IMR-90 (cell line): Measurements from ENCODE around the gene ABCB6. TPM values are rescaled to one million over a fixed set of nuclear protein-coding genes. Genes with fewer than 3 reads are reported as not detected.

ENCODE experiments used
- ATAC-seq: fragments of 200-7000 bp; cut with Tn5 transposase; 2 replicates; pipeline ENCODE4 v1.9.1; 2020; ENCODE audit warnings: low read depth, mild to moderate bottlenecking, moderate library complexity
- BruUV-seq: library from RNA; stranded (reverse); fragments of 400-500 nt; replicated peaks from 2 replicates; lab custom pipeline; 2021; lab: Mats Ljungman, UMichigan
- CTCF ChIA-PET: fragments of 300-600 bp; formaldehyde crosslinking; extraction: SDS; loops from one replicate; lab custom pipeline; 2021; ENCODE audit warnings: antibody characterized with exemption; lab: Yijun Ruan, JAX
- POLR2A ChIA-PET: fragments of 300-600 bp; sonication (Branson Sonifier 250); formaldehyde crosslinking; loops from one replicate; lab custom pipeline; 2022; ENCODE audit warnings: antibody characterized with exemption; ENCODE audit not compliant: unreplicated experiment; lab: Charles Lee
- DNase-seq: peaks from one replicate; pipeline ENCODE4 v3.0.0; 2013
- H2AFZ ChIP-seq: replicated peaks from 2 replicates; pipeline ENCODE3; 2013; ENCODE audit warnings: low read length, mild to moderate bottlenecking; ENCODE audit not compliant: poor library complexity
- H2AK5ac ChIP-seq: 2 replicates; pipeline ENCODE4 v1.6.1; 2013; ENCODE audit warnings: low read depth, low read length, inconsistent platforms
- H2AK9ac ChIP-seq: replicated peaks from 2 replicates; pipeline ENCODE3; 2013; ENCODE audit warnings: mild to moderate bottlenecking, low read depth, low read length, moderate library complexity; ENCODE audit not compliant: poor library complexity
- H2BK120ac ChIP-seq: 2 replicates; pipeline ENCODE4 v1.6.1; 2013; ENCODE audit warnings: low read depth, low read length, inconsistent platforms
- H2BK15ac ChIP-seq: 3 replicates; pipeline ENCODE4 v1.6.1; 2013; ENCODE audit warnings: low read depth, low read length, inconsistent platforms
- H2BK20ac ChIP-seq: 2 replicates; pipeline ENCODE4 v1.6.1; 2013; ENCODE audit warnings: low read depth, mild to moderate bottlenecking, inconsistent platforms, low read length, moderate library complexity
- H2BK5ac ChIP-seq: 2 replicates; pipeline ENCODE4 v1.6.1; 2013; ENCODE audit warnings: mild to moderate bottlenecking, low read depth, low read length, inconsistent platforms; ENCODE audit not compliant: poor library complexity, severe bottlenecking
- H3K14ac ChIP-seq: replicated peaks from 2 replicates; pipeline ENCODE4 v1.6.1; 2013; ENCODE audit warnings: low read depth, low read length, inconsistent platforms
- H3K18ac ChIP-seq: 2 replicates; pipeline ENCODE4 v1.6.1; 2013; ENCODE audit warnings: low read depth, low read length, control low read depth
- H3K23ac ChIP-seq: 2 replicates; pipeline ENCODE4 v1.6.1; 2013; ENCODE audit warnings: low read depth, low read length, inconsistent platforms
- H3K27ac ChIP-seq: 2 replicates; pipeline ENCODE4 v1.5.1; 2013; ENCODE audit warnings: mild to moderate bottlenecking, control low read depth, low read length; ENCODE audit not compliant: insufficient read depth
- H3K27me3 ChIP-seq: 2 replicates; pipeline ENCODE4 v1.6.1; 2013; ENCODE audit warnings: low read length; ENCODE audit not compliant: control insufficient read depth, insufficient read depth
- H3K36me3 ChIP-seq: 2 replicates; pipeline ENCODE4 v1.6.1; 2013; ENCODE audit warnings: low read length, mixed read lengths; ENCODE audit not compliant: control insufficient read depth, insufficient read depth
- H3K4ac ChIP-seq: 2 replicates; pipeline ENCODE4 v1.6.1; 2013; ENCODE audit warnings: low read depth, low read length, inconsistent platforms
- H3K4me1 ChIP-seq: 2 replicates; pipeline ENCODE4 v1.6.1; 2013; ENCODE audit warnings: low read length, mixed read lengths; ENCODE audit not compliant: control insufficient read depth, insufficient read depth
- H3K4me2 ChIP-seq: 2 replicates; pipeline ENCODE4 v1.6.1; 2013; ENCODE audit warnings: low read depth, mild to moderate bottlenecking, control low read depth, low read length, moderate library complexity
- H3K4me3 ChIP-seq: 2 replicates; pipeline ENCODE4 v1.5.1; 2013; ENCODE audit warnings: low read depth, mild to moderate bottlenecking, control low read depth, low read length, moderate library complexity; ENCODE audit not compliant: insufficient read depth
- H3K56ac ChIP-seq: 2 replicates; pipeline ENCODE4 v1.6.1; 2013; ENCODE audit warnings: low read length, inconsistent platforms; ENCODE audit not compliant: insufficient read depth; ENCODE audit errors: extremely low read depth
- H3K79me1 ChIP-seq, 2 experiments: 2 replicates each; pipeline ENCODE4 v1.6.1; 2013; ENCODE audit warnings: low read length in 2 of 2, inconsistent platforms in 1 of 2, low read depth in 1 of 2
- H3K9ac ChIP-seq: 2 replicates; pipeline ENCODE4 v1.6.1; 2013; ENCODE audit warnings: low read depth, low read length, control low read depth
- H3K9me1 ChIP-seq: 2 replicates; pipeline ENCODE4 v1.6.1; 2013; ENCODE audit warnings: low read length, inconsistent platforms; ENCODE audit not compliant: insufficient read depth
- H3K9me3 ChIP-seq: 2 replicates; pipeline ENCODE4 v1.6.1; 2013; ENCODE audit warnings: low read length; ENCODE audit not compliant: control insufficient read depth, insufficient read depth
- H4K20me1 ChIP-seq: 2 replicates; pipeline ENCODE4 v1.6.1; 2013; ENCODE audit warnings: low read length, inconsistent platforms; ENCODE audit not compliant: insufficient read depth
- H4K5ac ChIP-seq: 2 replicates; pipeline ENCODE4 v1.6.1; 2013; ENCODE audit warnings: mild to moderate bottlenecking, low read depth, low read length, control low read depth
- H4K8ac ChIP-seq, 2 experiments: 2 replicates each; pipeline ENCODE4 v1.6.1; 2013; ENCODE audit warnings: low read depth in 2 of 2, low read length in 2 of 2, control low read depth in 1 of 2, inconsistent platforms in 1 of 2
- H4K91ac ChIP-seq: 2 replicates; pipeline ENCODE4 v1.6.1; 2013; ENCODE audit warnings: low read depth, low read length, inconsistent platforms; ENCODE audit not compliant: insufficient read depth
- CHD1 ChIP-seq: IDR thresholded peaks from 2 replicates; pipeline ENCODE4 v1.6.1; 2012; ENCODE audit warnings: low read depth, low read length, improper control_type of control experiment
- FOS ChIP-seq: fragments of 150-350 bp; IDR thresholded peaks from 2 replicates; pipeline ENCODE4 v1.6.1; 2016; ENCODE audit warnings: low read depth, low read length
- MAFK ChIP-seq: IDR thresholded peaks from 2 replicates; pipeline ENCODE4 v1.6.1; 2012; ENCODE audit warnings: low read depth, low read length, improper control_type of control experiment
- MAZ ChIP-seq: IDR thresholded peaks from 2 replicates; pipeline ENCODE4 v1.6.1; 2012; ENCODE audit warnings: low read depth, mild to moderate bottlenecking, low read length, improper control_type of control experiment, moderate library complexity, borderline replicate concordance
- NFE2L2 ChIP-seq: fragments of 150-350 bp; IDR thresholded peaks from 2 replicates; pipeline ENCODE4 v1.6.1; 2016; ENCODE audit warnings: low read depth, mild to moderate bottlenecking, low read length
- POLR2A ChIP-seq: IDR thresholded peaks from 2 replicates; pipeline ENCODE4 v1.6.1; 2012; ENCODE audit warnings: mild to moderate bottlenecking, low read depth, low read length
- RCOR1 ChIP-seq: IDR thresholded peaks from 2 replicates; pipeline ENCODE4 v1.6.1; 2012; ENCODE audit warnings: mild to moderate bottlenecking, low read length, improper control_type of control experiment; ENCODE audit not compliant: insufficient replicate concordance
- SMC3 ChIP-seq: fragments of 150-350 bp; IDR thresholded peaks from 2 replicates; pipeline ENCODE4 v1.6.1; 2016; ENCODE audit warnings: low read depth, mild to moderate bottlenecking, antibody characterized with exemption, low read length, moderate library complexity
- WGBS, 2 experiments: methylation state at CpG; one replicate each; pipeline versions ENCODE4 v1.1.5 to v1.1.7; 2013; ENCODE audit warnings: missing lambda C conversion rate in 2 of 2; ENCODE audit not compliant: insufficient read length in 1 of 2; ENCODE audit errors: extremely low coverage in 2 of 2; 5-methylcytosine and 5-hydroxymethylcytosine counted together
- dilution Hi-C: fragments of 300-500 bp; cut with HindIII; formaldehyde crosslinking; loops from one replicate; pipeline ENCODE4 v1.14.3; 2018; ENCODE audit warnings: low sequenced_read_pairs; ENCODE audit not compliant: unreplicated experiment
- in situ Hi-C: fragments of 300-500 bp; cut with MboI; formaldehyde crosslinking; loops from 3 replicates; pipeline ENCODE4 v1.14.3; 2019; ENCODE audit warnings: low sequenced_read_pairs, inconsistent platforms, mixed read lengths
- intact Hi-C: fragments of 100-400 bp; cut with micrococcal nuclease; formaldehyde crosslinking; loops from 2 replicates; pipeline ENCODE4 v1.10.0; 2022
- polyA plus RNA-seq, 3 experiments: library from polyadenylated mRNA; depleted of rRNA; stranded (reverse); fragments of >200 nt; gene quantifications; 2 replicates each; pipeline ENCODE4 v1.2.3, GENCODE V29; 2012; ENCODE audit warnings: low replicate concordance in 1 of 3
- total RNA-seq: library from RNA; depleted of rRNA; stranded (reverse); fragments of >200 nt; gene quantifications from 2 replicates; pipeline ENCODE4 v1.2.3, GENCODE V29; 2012
- TF ChIP-seq, protein P1 (sequence below): fragments of 150-350 bp; IDR thresholded peaks from 2 replicates; pipeline ENCODE4 v1.6.1; 2016; ENCODE audit warnings: low read depth, mild to moderate bottlenecking, low read length, moderate library complexity, borderline replicate concordance
- TF ChIP-seq, protein P2 (sequence below): conservative IDR thresholded peaks from 2 replicates; pipeline ENCODE4 v1.5.1; 2012; ENCODE audit warnings: mild to moderate bottlenecking, low read depth, low read length, improper control_type of control experiment
- TF ChIP-seq, protein P3 (sequence below): fragments of 150-350 bp; IDR thresholded peaks from 2 replicates; pipeline ENCODE4 v1.6.1; 2017; ENCODE audit warnings: mild to moderate bottlenecking, antibody characterized with exemption, low read length, low read depth

Gene ABCB6
- total and polyA plus RNA-seq, 2 of the 4 experiments (the other 2 are of a cell fraction): 12.5 to 24.7 TPM

DNA sequence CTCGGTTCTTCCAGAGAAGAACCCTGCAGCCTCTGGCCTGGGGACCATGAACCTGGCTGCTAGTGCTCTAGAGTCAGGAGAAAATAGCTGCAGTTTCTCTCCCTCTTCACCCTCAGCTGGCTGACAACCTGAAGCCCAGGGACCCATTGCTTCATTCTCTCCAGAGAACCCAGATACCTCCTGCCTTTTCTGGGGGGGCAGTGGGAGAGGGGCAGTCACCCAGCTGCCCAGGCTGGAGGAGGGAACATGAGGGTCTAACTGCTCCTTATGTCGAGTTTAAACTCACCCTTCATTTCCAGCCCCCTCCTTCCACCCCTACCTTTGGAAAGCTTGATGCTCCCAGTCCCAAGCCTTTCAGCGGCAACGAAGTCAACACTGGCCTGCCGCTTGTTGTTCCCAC, 19.8 kb downstream of the ABCB6 start:
- Histone ChIP-seq H4K8ac (no peak overlapping the region), H4K91ac (no peak overlapping the region), H3K14ac (no peak overlapping the region), H3K4me3 (no peak overlapping the region), H3K36me3 (no peaks in the 10 kb centered on the region), H3K27ac (no peak overlapping the region), H3K9me1 (no peaks in the 10 kb centered on the region), H4K20me1 (no peaks in the 10 kb centered on the region), H3K56ac (no peak overlapping the region), H2BK20ac (no peak overlapping the region), H3K27me3 (peaks cover 12% of the 10 kb centered on the region), H2BK15ac (no peak overlapping the region), H3K9me3 (no peaks in the 10 kb centered on the region), H3K4ac (no peak overlapping the region), H4K5ac (no peak overlapping the region), H2AFZ (no peak overlapping the region), H2AK5ac (no peak overlapping the region), H2BK120ac (no peak overlapping the region), H2AK9ac (no peak overlapping the region), H3K23ac (no peak overlapping the region), H3K4me1 (no peaks in the 10 kb centered on the region), H3K79me1 (no peaks in the 10 kb centered on the region), H3K9ac (no peak overlapping the region), H3K18ac (no peak overlapping the region), H2BK5ac (no peak overlapping the region), H3K4me2 (no peak overlapping the region)
- POLR2A ChIA-PET: no interaction called here
- DNase-seq (no peak), ATAC-seq (no peak)
- dilution Hi-C loops (no loop called here), in situ Hi-C loops (no loop called here), intact Hi-C loops (no loop called here)
- BruUV-seq: no TSS peak
- CTCF ChIA-PET: interaction anchor here (0.6 kb wide), 1 partner anchor 54 kb away, joined by 3 read pairs; no protein-coding TSS in a partner anchor
- WGBS, 2 experiments: no CpG with 5 or more reads among the region's 5 CpGs
- TF ChIP-seq MAZ: no peak
- TF ChIP-seq MAFK: no peak
- TF ChIP-seq FOS: no peak
- TF ChIP-seq, protein P1, sequence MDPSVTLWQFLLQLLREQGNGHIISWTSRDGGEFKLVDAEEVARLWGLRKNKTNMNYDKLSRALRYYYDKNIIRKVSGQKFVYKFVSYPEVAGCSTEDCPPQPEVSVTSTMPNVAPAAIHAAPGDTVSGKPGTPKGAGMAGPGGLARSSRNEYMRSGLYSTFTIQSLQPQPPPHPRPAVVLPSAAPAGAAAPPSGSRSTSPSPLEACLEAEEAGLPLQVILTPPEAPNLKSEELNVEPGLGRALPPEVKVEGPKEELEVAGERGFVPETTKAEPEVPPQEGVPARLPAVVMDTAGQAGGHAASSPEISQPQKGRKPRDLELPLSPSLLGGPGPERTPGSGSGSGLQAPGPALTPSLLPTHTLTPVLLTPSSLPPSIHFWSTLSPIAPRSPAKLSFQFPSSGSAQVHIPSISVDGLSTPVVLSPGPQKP: no peak
- TF ChIP-seq POLR2A: no peak
- TF ChIP-seq SMC3: no peak
- no peak for TF ChIP-seq RCOR1
- TF ChIP-seq, protein P2, sequence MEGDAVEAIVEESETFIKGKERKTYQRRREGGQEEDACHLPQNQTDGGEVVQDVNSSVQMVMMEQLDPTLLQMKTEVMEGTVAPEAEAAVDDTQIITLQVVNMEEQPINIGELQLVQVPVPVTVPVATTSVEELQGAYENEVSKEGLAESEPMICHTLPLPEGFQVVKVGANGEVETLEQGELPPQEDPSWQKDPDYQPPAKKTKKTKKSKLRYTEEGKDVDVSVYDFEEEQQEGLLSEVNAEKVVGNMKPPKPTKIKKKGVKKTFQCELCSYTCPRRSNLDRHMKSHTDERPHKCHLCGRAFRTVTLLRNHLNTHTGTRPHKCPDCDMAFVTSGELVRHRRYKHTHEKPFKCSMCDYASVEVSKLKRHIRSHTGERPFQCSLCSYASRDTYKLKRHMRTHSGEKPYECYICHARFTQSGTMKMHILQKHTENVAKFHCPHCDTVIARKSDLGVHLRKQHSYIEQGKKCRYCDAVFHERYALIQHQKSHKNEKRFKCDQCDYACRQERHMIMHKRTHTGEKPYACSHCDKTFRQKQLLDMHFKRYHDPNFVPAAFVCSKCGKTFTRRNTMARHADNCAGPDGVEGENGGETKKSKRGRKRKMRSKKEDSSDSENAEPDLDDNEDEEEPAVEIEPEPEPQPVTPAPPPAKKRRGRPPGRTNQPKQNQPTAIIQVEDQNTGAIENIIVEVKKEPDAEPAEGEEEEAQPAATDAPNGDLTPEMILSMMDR: no peak
- TF ChIP-seq NFE2L2: no peak
- TF ChIP-seq CHD1: no peak
- TF ChIP-seq, protein P3, sequence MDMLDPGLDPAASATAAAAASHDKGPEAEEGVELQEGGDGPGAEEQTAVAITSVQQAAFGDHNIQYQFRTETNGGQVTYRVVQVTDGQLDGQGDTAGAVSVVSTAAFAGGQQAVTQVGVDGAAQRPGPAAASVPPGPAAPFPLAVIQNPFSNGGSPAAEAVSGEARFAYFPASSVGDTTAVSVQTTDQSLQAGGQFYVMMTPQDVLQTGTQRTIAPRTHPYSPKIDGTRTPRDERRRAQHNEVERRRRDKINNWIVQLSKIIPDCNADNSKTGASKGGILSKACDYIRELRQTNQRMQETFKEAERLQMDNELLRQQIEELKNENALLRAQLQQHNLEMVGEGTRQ: no peak
